Thoracic aorta (tissue), 2 donors: Measurements from ENCODE around the gene SHE. TPM values are rescaled to one million over a fixed set of nuclear protein-coding genes. Genes with fewer than 3 reads are reported as not detected.

Experiments
- ATAC-seq: fragments of 150-250 bp; one replicate; pipeline ENCODE4 v1.8.0; 2017; ENCODE audit warnings: low read depth; ENCODE audit not compliant: insufficient number of reproducible peaks, low FRiP score
- DNase-seq: peaks from one replicate; pipeline ENCODE4 v3.0.0-alpha.2; 2020; ENCODE audit warnings: low spot score
- H3K27ac ChIP-seq, 2 donors: fragments of 200-600 bp; sonication (generic); 1 replicate in 1 of 2; 2 replicates in 1 of 2; pipeline ENCODE4 v1.5.1; 2016; ENCODE audit warnings: mild to moderate bottlenecking in 2 of 2, moderate library complexity in 2 of 2
- H3K27me3 ChIP-seq: fragments of 200-600 bp; sonication (generic); replicated peaks from 2 replicates; pipeline ENCODE4 v1.6.0; 2016; ENCODE audit warnings: mild to moderate bottlenecking; ENCODE audit not compliant: insufficient read depth
- H3K36me3 ChIP-seq: fragments of 200-600 bp; sonication (generic); one replicate; pipeline ENCODE4 v1.5.1; 2016
- H3K4me1 ChIP-seq, 2 donors: fragments of 200-600 bp; sonication (generic); 1 replicate in 1 of 2; 2 replicates in 1 of 2; pipeline versions ENCODE4 v1.5.1 to v1.6.0; 2016; ENCODE audit warnings: low read depth in 2 of 2, mild to moderate bottlenecking in 1 of 2; ENCODE audit not compliant: control insufficient read depth in 1 of 2
- H3K4me3 ChIP-seq: fragments of 200-600 bp; sonication (generic); 2 replicates; pipeline ENCODE4 v1.5.1; 2016; ENCODE audit warnings: mild to moderate bottlenecking
- H3K9me3 ChIP-seq: fragments of 200-600 bp; sonication (generic); 2 replicates; pipeline ENCODE4 v1.5.1; 2016
- CTCF ChIP-seq: fragments of 200-600 bp; sonication (generic); IDR thresholded peaks from one replicate; pipeline ENCODE4 v1.5.1; 2019; ENCODE audit warnings: antibody characterized with exemption
- total RNA-seq, 2 donors: library from RNA; depleted of rRNA; stranded (reverse); fragments of >200 nt; gene quantifications; one replicate each; pipeline versions ENCODE4 v1.1.0 to v1.2.3, GENCODE V29; 2016

Gene SHE
- total RNA-seq, 2 donors from 2014 or later, result 6.1 to 15.2 TPM

DNA sequence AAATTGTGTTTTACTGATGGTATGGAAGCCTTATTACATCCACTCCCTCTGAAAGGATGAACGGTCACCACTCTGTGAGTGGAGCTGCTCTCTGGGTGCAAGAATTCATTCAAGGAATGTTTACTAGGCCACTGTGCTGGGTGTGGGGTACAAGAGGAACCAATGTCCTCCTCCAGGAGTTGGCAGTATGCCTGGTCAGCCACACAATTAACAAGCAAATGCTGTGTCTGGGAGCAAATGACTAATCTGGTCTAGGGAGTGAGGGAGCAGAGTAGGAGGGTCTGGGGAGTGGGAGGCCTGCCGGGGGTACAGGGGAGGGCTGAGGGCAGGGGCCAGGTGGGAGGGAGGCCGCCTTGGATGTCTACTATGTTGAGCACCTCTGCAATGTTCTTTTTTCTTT, 27.4 kb downstream of the SHE start:
- DNase-seq, result no peak
- H3K27me3 ChIP-seq, result no peaks in the 10 kb centered on the region

DNA sequence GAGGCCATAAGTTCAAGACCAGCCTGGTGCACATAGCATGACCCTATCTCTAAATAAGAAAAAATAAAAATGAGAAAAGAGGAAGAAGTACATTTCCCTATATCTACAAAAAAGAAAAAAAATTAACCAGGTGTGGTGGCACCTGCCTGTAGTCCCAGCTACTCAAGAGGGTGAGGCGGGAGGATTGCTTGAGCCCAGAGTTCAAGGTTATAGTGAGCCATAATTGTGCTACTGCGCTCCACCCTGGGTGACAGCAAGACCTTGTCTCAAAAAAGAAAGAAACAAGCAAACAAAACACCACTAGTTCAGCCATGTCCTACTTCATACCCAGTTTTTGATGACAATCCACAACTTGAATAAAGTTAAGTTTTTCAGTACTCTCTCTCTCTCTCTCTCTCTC, 30.9 kb downstream of the SHE start:
- DNase-seq (no peak), ATAC-seq (no peak)
- Histone ChIP-seq H3K36me3 (no peaks in the 10 kb centered on the region), H3K27me3 (no peaks in the 10 kb centered on the region), H3K9me3 (no peaks in the 10 kb centered on the region), H3K4me1 (no peaks in the 10 kb centered on the region), H3K4me3 (no peak overlapping the region), H3K27ac (no peak overlapping the region)
- no peak for TF ChIP-seq CTCF

More for the DNA sequence above, 27.4 kb downstream of the SHE start:
- Histone ChIP-seq H3K4me3 (no peak overlapping the region), H3K9me3 (no peaks in the 10 kb centered on the region), H3K4me1 (no peaks in the 10 kb centered on the region), H3K36me3 (no peaks in the 10 kb centered on the region), H3K27ac (no peak overlapping the region)
- no peak for TF ChIP-seq CTCF
- ATAC-seq, result no peak

DNA sequence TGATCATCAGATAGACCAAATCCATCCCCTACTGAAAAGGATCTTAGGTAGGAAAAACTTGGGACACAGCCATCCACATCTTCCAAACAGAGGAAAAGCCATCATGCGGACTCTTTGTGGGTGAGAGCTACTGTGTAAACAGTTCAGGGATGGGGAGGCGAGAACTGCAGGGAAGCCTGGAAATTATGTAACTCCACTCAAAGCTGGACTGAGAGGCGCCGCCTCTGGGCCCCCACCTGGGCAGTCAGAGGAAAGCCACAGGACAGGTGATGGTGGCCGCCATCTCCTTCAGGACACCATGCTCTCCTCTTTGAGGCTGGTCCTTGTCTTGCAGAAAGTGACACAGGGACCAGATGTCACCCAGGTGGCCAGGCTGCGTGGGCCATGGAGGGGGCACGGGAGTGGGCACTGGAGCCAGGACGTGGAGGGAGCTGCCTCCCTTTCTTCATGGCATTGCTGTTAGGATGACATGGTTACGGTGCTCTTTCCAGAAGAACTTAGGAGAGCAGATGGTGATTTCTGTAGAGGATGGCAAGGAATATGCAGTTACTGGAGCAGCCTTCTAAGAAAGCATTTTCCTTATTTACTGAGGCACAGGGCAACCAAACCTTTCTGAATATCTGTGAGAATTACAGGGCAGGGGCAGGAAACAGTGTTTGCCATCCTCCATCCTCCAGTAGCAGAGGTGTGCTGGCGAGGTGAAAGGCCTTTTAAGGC, 32.2 kb downstream of the SHE start:
- Histone ChIP-seq H3K9me3 (no peaks in the 10 kb centered on the region), H3K36me3 (no peaks in the 10 kb centered on the region), H3K27me3 (no peaks in the 10 kb centered on the region), H3K27ac (no peak overlapping the region), H3K4me1 (no peaks in the 10 kb centered on the region), H3K4me3 (no peak overlapping the region)
- no peak for TF ChIP-seq CTCF
- DNase-seq (no peak), ATAC-seq (no peak)

- Histone ChIP-seq H3K36me3 (no peaks in the 10 kb centered on the region), H3K4me1 (peaks cover 0 to under 1% of the 10 kb centered on the region in 2 donors), H3K27ac (no peak overlapping the region), H3K27me3 (no peaks in the 10 kb centered on the region), H3K4me3 (no peak overlapping the region), H3K9me3 (no peaks in the 10 kb centered on the region)
- DNase-seq (no peak), ATAC-seq (no peak)
- no peak for TF ChIP-seq CTCF
Observed at GRCh38 chr1:154468535-154469250, 33.5 kb downstream of the SHE start.

GRCh38 chr1:154467434-154468102, 34.6 kb downstream of the SHE start:
- Histone ChIP-seq H3K36me3 (no peaks in the 10 kb centered on the region), H3K4me3 (no peak overlapping the region), H3K27me3 (no peaks in the 10 kb centered on the region), H3K9me3 (no peaks in the 10 kb centered on the region), H3K4me1 (peaks cover 0 to 11% of the 10 kb centered on the region in 2 donors), H3K27ac (no peak overlapping the region)
- DNase-seq (no peak), ATAC-seq (no peak)
- TF ChIP-seq CTCF, result no peak
